ENCODE measurements around the gene CA6. TPM values are rescaled to one million over a fixed set of nuclear protein-coding genes. Genes with fewer than 3 reads are reported as not detected.
"Not testable (repeated sequence)": the region's sequence is repeated elsewhere in the genome, so short reads cannot be mapped to it uniquely, and the experiment has no call there.

The CA6 gene
- total RNA-seq, 1 donor from 2014 or later = not detected

GRCh38 chr1:9018333-9018732 is 72.7 kb downstream of the CA6 start:
- H3K27me3 Mint-ChIP-seq (ENCODE audit: insufficient read depth, low read depth) = peaks cover 11% of the 10 kb centered on the region
- Histone ChIP-seq H3K4me1 (no peaks in the 10 kb centered on the region), H3K9ac (no peak overlapping the region), H3K36me3 (no peaks in the 10 kb centered on the region), H3K79me2 (ENCODE audit: low read depth) (no peaks in the 10 kb centered on the region), H4K20me1 (ENCODE audit: low read depth) (no peaks in the 10 kb centered on the region), H3F3A (ENCODE audit: low read depth) (no peaks in the 10 kb centered on the region), H3K4me3 (no peak overlapping the region), H3K4me2 (no peak overlapping the region), H3K9me3 (ENCODE audit: low read depth) (no peaks in the 10 kb centered on the region), H3K27me3 (no peaks in the 10 kb centered on the region), H3K27ac (no peak overlapping the region), H2AFZ (replicated peaks) (no peak overlapping the region)
- TF ChIP-seq CTCF (IDR thresholded peaks at IDR 0.05) = no peak
- TF ChIP-seq EZH2 (IDR thresholded peaks at IDR 0.05) = no peak
- no peak for TF ChIP-seq EZH2phosphoT487 (IDR thresholded peaks at IDR 0.05)
- no peak overlapping the region for H3K27ac Mint-ChIP-seq
- no peak for DNase-seq (ENCODE audit: low spot score)
- no peak overlapping the region for H3K4me3 Mint-ChIP-seq
- no peaks in the 10 kb centered on the region for H3K9me3 Mint-ChIP-seq
- H3K4me1 Mint-ChIP-seq = peaks cover 17% of the 10 kb centered on the region
- no peaks in the 10 kb centered on the region for H3K36me3 Mint-ChIP-seq

GRCh38 chr1:9019896-9020295 is 74.2 kb downstream of the CA6 start:
- no peaks in the 10 kb centered on the region for H3K9me3 Mint-ChIP-seq
- no peak overlapping the region for H3K27ac ChIP-seq
- H3K27ac Mint-ChIP-seq = peak overlapping the region; percentile 57
- H3K27me3 Mint-ChIP-seq (ENCODE audit: insufficient read depth, low read depth) = peaks cover 8% of the 10 kb centered on the region
- H3K9ac ChIP-seq = no peak overlapping the region
- H3K27me3 ChIP-seq = no peaks in the 10 kb centered on the region
- no peak overlapping the region for H3K4me3 Mint-ChIP-seq
- H3K4me1 ChIP-seq = no peaks in the 10 kb centered on the region
- peaks cover 17% of the 10 kb centered on the region for H3K4me1 Mint-ChIP-seq
- H3K36me3 Mint-ChIP-seq = no peaks in the 10 kb centered on the region
- no peak overlapping the region for H2AFZ ChIP-seq (replicated peaks)
- H3K79me2 ChIP-seq (ENCODE audit: low read depth) = no peaks in the 10 kb centered on the region
- TF ChIP-seq EZH2phosphoT487 (IDR thresholded peaks at IDR 0.05) = no peak
- TF ChIP-seq EZH2 (IDR thresholded peaks at IDR 0.05) = no peak
- TF ChIP-seq CTCF (IDR thresholded peaks at IDR 0.05) = no peak
- H3K9me3 ChIP-seq (ENCODE audit: low read depth) = no peaks in the 10 kb centered on the region
- H3F3A ChIP-seq (ENCODE audit: low read depth) = no peaks in the 10 kb centered on the region
- no peaks in the 10 kb centered on the region for H4K20me1 ChIP-seq (ENCODE audit: low read depth)
- H3K4me3 ChIP-seq = no peak overlapping the region
- no peak for DNase-seq (ENCODE audit: low spot score)
- no peaks in the 10 kb centered on the region for H3K36me3 ChIP-seq
- H3K4me2 ChIP-seq = no peak overlapping the region

GRCh38 chr1:9020305-9020704 is 74.6 kb downstream of the CA6 start:
- H3K36me3 ChIP-seq = no peaks in the 10 kb centered on the region
- no peak overlapping the region for H2AFZ ChIP-seq (replicated peaks)
- Mint-ChIP-seq H3K27ac (peak overlapping the region; percentile 57), H3K4me3 (no peak overlapping the region), H3K4me1 (peaks cover 15% of the 10 kb centered on the region), H3K36me3 (no peaks in the 10 kb centered on the region), H3K27me3 (ENCODE audit: insufficient read depth, low read depth) (peaks cover 10% of the 10 kb centered on the region), H3K9me3 (no peaks in the 10 kb centered on the region)
- no peak overlapping the region for H3K4me3 ChIP-seq
- no peak for DNase-seq (ENCODE audit: low spot score)
- TF ChIP-seq CTCF (IDR thresholded peaks at IDR 0.05) (no peak), EZH2 (IDR thresholded peaks at IDR 0.05) (no peak), EZH2phosphoT487 (IDR thresholded peaks at IDR 0.05) (no peak)
- H3K27me3 ChIP-seq = no peaks in the 10 kb centered on the region
- H4K20me1 ChIP-seq (ENCODE audit: low read depth) = no peaks in the 10 kb centered on the region
- H3K9ac ChIP-seq = no peak overlapping the region
- no peaks in the 10 kb centered on the region for H3K9me3 ChIP-seq (ENCODE audit: low read depth)
- H3K4me2 ChIP-seq = no peak overlapping the region
- H3F3A ChIP-seq (ENCODE audit: low read depth) = no peaks in the 10 kb centered on the region
- no peak overlapping the region for H3K27ac ChIP-seq
- H3K4me1 ChIP-seq = no peaks in the 10 kb centered on the region
- no peaks in the 10 kb centered on the region for H3K79me2 ChIP-seq (ENCODE audit: low read depth)

GRCh38 chr1:9022026-9022738 is 76.5 kb downstream of the CA6 start:
- H3K27me3 Mint-ChIP-seq (ENCODE audit: insufficient read depth, low read depth); H3K27ac Mint-ChIP-seq: not testable (repeated sequence)

More at GRCh38 chr1:9022026-9022738, 76.5 kb downstream of the CA6 start:
- H3K36me3 ChIP-seq; H3K36me3 Mint-ChIP-seq; H3K27me3 ChIP-seq; H3K4me3 ChIP-seq; DNase-seq (ENCODE audit: low spot score); H3K4me3 Mint-ChIP-seq; H2AFZ ChIP-seq (replicated peaks); H3K9me3 Mint-ChIP-seq; H3K9ac ChIP-seq; H3K9me3 ChIP-seq (ENCODE audit: low read depth); H3K27ac ChIP-seq; H4K20me1 ChIP-seq (ENCODE audit: low read depth); H3F3A ChIP-seq (ENCODE audit: low read depth); H3K4me2 ChIP-seq; H3K79me2 ChIP-seq (ENCODE audit: low read depth); H3K4me1 ChIP-seq: not testable (repeated sequence)
- peaks cover 16% of the 10 kb centered on the region for H3K4me1 Mint-ChIP-seq
